Psoas muscle (tissue), 8 donors: ENCODE results near the gene EPB41L2. TPM values are rescaled to one million over a fixed set of nuclear protein-coding genes. Genes with fewer than 3 reads are reported as not detected.
A peak's percentile ranks its signal among the peaks of the same experiment; 100 is the strongest.

Experiments used
- ATAC-seq, 4 donors: fragments of 200-7000 bp; cut with Tn5 transposase; one replicate each; pipeline ENCODE4 v1.9.1; 2020; ENCODE audit warnings: moderate library complexity in 3 of 4, mild to moderate bottlenecking in 2 of 4
- DNase-seq, 2 donors: peaks; one replicate each; pipeline ENCODE4 v3.0.0-alpha.2; 2020
- H3K27ac ChIP-seq: fragments of 200-600 bp; one replicate; pipeline ENCODE4 v1.8.0; 2022
- H3K27me3 ChIP-seq, 3 donors: fragments of 200-600 bp in 1 of 3; one replicate each; pipeline versions ENCODE4 v1.6.1 to v1.8.0; 2013 to 2022; ENCODE audit warnings: low read length in 2 of 3, mild to moderate bottlenecking in 2 of 3, moderate library complexity in 1 of 3; ENCODE audit not compliant: insufficient read depth in 3 of 3
- H3K36me3 ChIP-seq, 2 donors: fragments of 200-600 bp in 1 of 2; one replicate each; pipeline versions ENCODE4 v1.6.1 to v1.8.0; 2013 to 2022; ENCODE audit warnings: low read depth in 1 of 2, mild to moderate bottlenecking in 1 of 2, moderate library complexity in 1 of 2; ENCODE audit not compliant: insufficient read depth in 1 of 2
- H3K4me1 ChIP-seq: fragments of 200-600 bp; one replicate; pipeline ENCODE4 v1.8.0; 2022
- H3K4me3 ChIP-seq: fragments of 200-600 bp; one replicate; pipeline ENCODE4 v1.8.0; 2022; ENCODE audit warnings: mild to moderate bottlenecking
- H3K9me3 ChIP-seq: fragments of 200-600 bp; one replicate; pipeline ENCODE4 v1.8.0; 2022
- CTCF ChIP-seq: fragments of 200-600 bp; IDR thresholded peaks from one replicate; pipeline ENCODE4 v1.8.0; 2022; ENCODE audit warnings: antibody characterized with exemption
- WGBS, 3 donors: extraction: QIAGEN DNeasy Blood & Tissue Kit; methylation state at CpG; one replicate each; pipeline versions ENCODE4 v1.1.6 to v1.1.7; 2013; 5-methylcytosine and 5-hydroxymethylcytosine counted together
- intact Hi-C, 2 donors: fragments of 100-400 bp; cut with DNase I; formaldehyde crosslinking; loops; one replicate each; pipeline versions ENCODE4 v1.11.0 to v1.14.2; 2022
- polyA plus RNA-seq, 3 donors: library from polyadenylated mRNA; stranded (reverse); fragments of 200-250 nt; gene quantifications; one replicate each; pipeline ENCODE4 v1.2.3, GENCODE V29; 2013
- total RNA-seq, 4 donors: library from RNA; stranded (reverse); fragmentation: NEBNext Ultra II Directional in 2 of 4; extraction: Animal tissue kit (Norgen Biotek cat#: 25700) in 2 of 4; gene quantifications; one replicate each; pipeline versions ENCODE4 v1.2.1 to v1.2.4, GENCODE V29; 2021 to 2023
- donor health status: healthy with polysubstance abuse.
- donor health status: DM: no; HTN: no; CAD: no; lungs with moderate emphysema.
- donor health status: Bipolar disorder and iron deficiency.
- donor health status: healthy.
- donor health status: DM: yes; HTN: yes; CAD: no.
- donor health status: DM: no; HTN: no; CAD: no.
- donor health status: DM: no; HTN: no; CAD: no.
- donor health status: DM: yes; HTN: yes; CAD: no.

The EPB41L2 gene
- total and polyA plus RNA-seq, 7 donors = 8.5 to 75.7 (median 22.7) TPM

- Histone ChIP-seq H3K4me3 (no peak overlapping the region), H3K9me3 (no peaks in the 10 kb centered on the region), H3K27ac (no peak overlapping the region), H3K27me3 (peaks cover 0 to 2% (median 0%) of the 10 kb centered on the region in 3 donors), H3K4me1 (peaks cover 11% of the 10 kb centered on the region), H3K36me3 (no peaks in the 10 kb centered on the region)
- intact Hi-C loops = no loop called here
- TF ChIP-seq CTCF = no peak
- ATAC-seq = no peak
- DNase-seq = no peak
- WGBS, 3 donors = 60 to 66% (median 60%) methylated on average over 5 of the region's 5 CpGs
These were observed 59.3 kb downstream of the EPB41L2 start for GRCh38 chr6:131003488-131004386.

GRCh38 chr6:131002661-131002980 lies 60.4 kb downstream of the EPB41L2 start:
- ATAC-seq = no peak
- no peak for DNase-seq
- TF ChIP-seq CTCF = no peak
- Histone ChIP-seq H3K4me3 (no peak overlapping the region), H3K27ac (no peak overlapping the region), H3K27me3 (peaks cover 0 to 2% (median 0%) of the 10 kb centered on the region in 3 donors), H3K36me3 (no peaks in the 10 kb centered on the region), H3K9me3 (no peaks in the 10 kb centered on the region), H3K4me1 (peaks cover 11% of the 10 kb centered on the region)
- intact Hi-C loops = no loop called here
- 28 to 32% (median 29%) methylated on average over 3 of the region's 3 CpGs for WGBS, 3 donors

GRCh38 chr6:131001945-131002660 lies 60.9 kb downstream of the EPB41L2 start:
- TF ChIP-seq CTCF = no peak
- ATAC-seq = no peak
- DNase-seq = no peak
- Histone ChIP-seq H3K27ac (no peak overlapping the region), H3K36me3 (no peaks in the 10 kb centered on the region), H3K4me1 (peaks cover 11% of the 10 kb centered on the region), H3K4me3 (peak overlapping the region; percentile 45), H3K9me3 (no peaks in the 10 kb centered on the region), H3K27me3 (peaks cover 0 to 2% (median 0%) of the 10 kb centered on the region in 3 donors)
- intact Hi-C loops = no loop called here
- 47 to 51% (median 47%) methylated on average over 8 of the region's 8 CpGs for WGBS, 3 donors

- intact Hi-C loops = no loop called here
- 37 to 50% (median 37%) methylated on average over 12 of the region's 12 CpGs for WGBS, 3 donors
- H3K27ac ChIP-seq = no peak overlapping the region
- H3K27me3 ChIP-seq = peaks cover 0 to 2% (median 0%) of the 10 kb centered on the region in 3 donors
- TF ChIP-seq CTCF = no peak
- DNase-seq (no peak), ATAC-seq (peak in 2 of 4 donors; percentile 36 to 58)
- H3K4me1 ChIP-seq = peaks cover 11% of the 10 kb centered on the region
- no peaks in the 10 kb centered on the region for H3K9me3 ChIP-seq
- H3K36me3 ChIP-seq = no peaks in the 10 kb centered on the region
- peak overlapping the region; percentile 45 for H3K4me3 ChIP-seq
These were observed 61.8 kb downstream of the EPB41L2 start for GRCh38 chr6:131001111-131001736.
